Astrocyte (in vitro differentiated cells and primary cell): ENCODE results near the gene COL16A1. TPM values are rescaled to one million over a fixed set of nuclear protein-coding genes. Genes with fewer than 3 reads are reported as not detected.

Experiments used
- DNase-seq: peaks from one replicate; pipeline ENCODE4 v3.0.0-alpha.2; 2010; ENCODE audit warnings: low read depth
- FAIRE-seq: peaks from 2 replicates; lab custom pipeline; 2011; peaks lifted over from hg19 to GRCh38; lab: Jason Lieb, UNC
- H2AFZ ChIP-seq: 2 replicates; pipeline ENCODE4 v1.6.0; 2012; ENCODE audit warnings: low read depth, low read length, inconsistent platforms
- H3K27ac ChIP-seq: 2 replicates; pipeline ENCODE4 v1.5.1; 2011; ENCODE audit warnings: low read depth, low read length, inconsistent platforms
- H3K27me3 ChIP-seq: 2 replicates; pipeline ENCODE4 v1.6.0; 2011; ENCODE audit warnings: low read length, inconsistent platforms; ENCODE audit not compliant: insufficient read depth
- H3K36me3 ChIP-seq: 2 replicates; pipeline ENCODE4 v1.5.1; 2011; ENCODE audit warnings: low read length, inconsistent platforms; ENCODE audit not compliant: insufficient read depth
- H3K4me1 ChIP-seq: 2 replicates; pipeline ENCODE4 v1.5.1; 2011; ENCODE audit warnings: low read length, inconsistent platforms; ENCODE audit not compliant: insufficient read depth
- H3K4me2 ChIP-seq: 2 replicates; pipeline ENCODE4 v1.6.0; 2012; ENCODE audit warnings: low read length, inconsistent platforms
- H3K4me3 ChIP-seq: 2 replicates; pipeline ENCODE4 v1.5.1; 2011; ENCODE audit warnings: low read depth, mild to moderate bottlenecking, low read length, inconsistent platforms; ENCODE audit not compliant: insufficient read depth
- H3K79me2 ChIP-seq: 2 replicates; pipeline ENCODE4 v1.6.0; 2012; ENCODE audit warnings: mild to moderate bottlenecking, low read length, inconsistent platforms; ENCODE audit not compliant: insufficient read depth
- H3K9ac ChIP-seq: 2 replicates; pipeline ENCODE4 v1.6.0; 2012; ENCODE audit warnings: mild to moderate bottlenecking, low read length, inconsistent platforms
- H3K9me3 ChIP-seq: 2 replicates; pipeline ENCODE4 v1.5.1; 2012; ENCODE audit warnings: low read depth, mild to moderate bottlenecking, low read length, inconsistent platforms; ENCODE audit not compliant: insufficient read depth
- H4K20me1 ChIP-seq: 2 replicates; pipeline ENCODE4 v1.6.0; 2012; ENCODE audit warnings: low read length, inconsistent platforms; ENCODE audit not compliant: insufficient read depth
- H3K27ac Mint-ChIP-seq: one replicate; pipeline ENCODE4 v1.8.0; 2021; ENCODE audit warnings: mild to moderate bottlenecking, mixed read lengths; ENCODE audit not compliant: unreplicated experiment
- H3K27me3 Mint-ChIP-seq: one replicate; pipeline ENCODE4 v1.8.0; 2021; ENCODE audit warnings: low read depth, mixed read lengths; ENCODE audit not compliant: unreplicated experiment
- H3K36me3 Mint-ChIP-seq: one replicate; pipeline ENCODE4 v1.8.0; 2021; ENCODE audit warnings: low read depth, mixed read lengths; ENCODE audit not compliant: unreplicated experiment
- H3K4me1 Mint-ChIP-seq: one replicate; pipeline ENCODE4 v1.8.0; 2021; ENCODE audit warnings: low read depth, mixed read lengths; ENCODE audit not compliant: unreplicated experiment
- H3K4me3 Mint-ChIP-seq: one replicate; pipeline ENCODE4 v1.8.0; 2021; ENCODE audit warnings: mild to moderate bottlenecking, moderate library complexity, mixed read lengths; ENCODE audit not compliant: unreplicated experiment
- H3K9me3 Mint-ChIP-seq: one replicate; pipeline ENCODE4 v1.8.0; 2021; ENCODE audit warnings: mild to moderate bottlenecking, mixed read lengths; ENCODE audit not compliant: unreplicated experiment
- CTCF ChIP-seq: IDR thresholded peaks from 2 replicates; pipeline ENCODE4 v1.5.1; 2011; ENCODE audit warnings: low read depth, mild to moderate bottlenecking, inconsistent platforms, low read length, moderate library complexity; ENCODE audit not compliant: insufficient read depth
- EZH2 ChIP-seq: IDR thresholded peaks from 2 replicates; pipeline ENCODE4 v1.6.1; 2012; ENCODE audit warnings: mild to moderate bottlenecking, low read length, inconsistent platforms; ENCODE audit not compliant: insufficient read depth
- total RNA-seq: library from RNA; stranded (reverse); gene quantifications from 2 replicates; pipeline ENCODE4 v1.2.1, GENCODE V29; 2021

Gene COL16A1
- total RNA-seq, 1 donor from 2014 or later: 42.9 TPM

DNA sequence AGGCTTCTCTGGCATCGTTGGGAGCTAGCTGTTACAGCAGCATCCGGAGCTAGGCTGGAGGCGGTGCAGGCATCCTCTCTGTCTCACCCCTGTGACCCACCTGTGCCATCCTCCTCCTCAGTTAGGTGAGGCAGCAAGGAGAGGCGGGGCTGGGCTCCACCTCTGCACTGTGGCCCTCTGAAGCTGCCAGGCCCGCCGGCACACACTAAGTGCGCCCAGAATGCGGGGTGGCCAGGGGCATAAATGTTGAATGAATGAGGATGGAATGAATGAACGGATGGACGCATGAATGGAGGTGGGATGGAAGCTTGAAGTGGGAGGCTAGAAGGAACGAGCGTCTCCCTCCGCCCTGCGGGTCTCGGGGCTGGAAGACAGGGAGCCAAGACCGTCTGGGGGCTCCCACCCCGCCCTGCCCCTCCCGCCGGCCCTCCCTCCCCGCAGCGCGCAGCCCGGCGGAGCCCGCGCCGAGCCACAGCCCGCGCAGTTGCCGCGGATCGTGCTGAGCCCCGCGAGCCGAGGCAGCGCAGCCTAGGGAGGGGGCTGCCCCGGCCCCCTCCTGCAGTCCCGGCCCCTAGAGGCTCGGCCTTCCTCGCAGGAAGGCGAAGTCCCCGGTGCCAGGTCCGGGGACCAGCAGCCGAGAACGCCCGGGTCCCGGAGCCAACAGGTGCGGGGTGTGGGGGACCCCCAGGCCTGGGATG, 86.5 kb downstream of the COL16A1 start, which contains the start of gene HCRTR1:
Gene HCRTR1 (plus strand): TSS at position 472 of the 698 bp plus-strand sequence. CDS start 1,504 bp downstream, outside the sequence.
- Histone ChIP-seq H3K27me3 (peaks cover 7% of the 10 kb centered on the region), H4K20me1 (no peaks in the 10 kb centered on the region), H3K4me1 (peaks cover 4% of the 10 kb centered on the region), H3K27ac (no peak within 1 kb of the TSS), H3K4me3 (peak within 1 kb of the TSS; percentile 54), H3K9me3 (no peaks in the 10 kb centered on the region), H3K79me2 (no peaks in the 10 kb centered on the region), H3K9ac (peak within 1 kb of the TSS; percentile 59), H3K4me2 (peak within 1 kb of the TSS; percentile 93), H3K36me3 (no peaks in the 10 kb centered on the region), H2AFZ (peak within 1 kb of the TSS; percentile 56)
- Mint-ChIP-seq H3K4me3 (peak within 1 kb of the TSS; percentile 76), H3K36me3 (peaks cover 5% of the 10 kb centered on the region), H3K4me1 (peaks cover 10% of the 10 kb centered on the region), H3K27me3 (peaks cover 28% of the 10 kb centered on the region), H3K9me3 (no peaks in the 10 kb centered on the region), H3K27ac (no peak within 1 kb of the TSS)
- TF ChIP-seq EZH2 (peak; percentile 35), CTCF (no peak)
- DNase-seq (no peak), FAIRE-seq (no peak)

- Histone ChIP-seq H3K27ac (no peak overlapping the region), H4K20me1 (no peaks in the 10 kb centered on the region), H2AFZ (no peak overlapping the region), H3K27me3 (peaks cover 7% of the 10 kb centered on the region), H3K4me1 (peaks cover 4% of the 10 kb centered on the region), H3K9ac (no peak overlapping the region), H3K4me3 (no peak overlapping the region), H3K4me2 (no peak overlapping the region), H3K79me2 (no peaks in the 10 kb centered on the region), H3K9me3 (no peaks in the 10 kb centered on the region), H3K36me3 (no peaks in the 10 kb centered on the region)
- no peak overlapping the region for H3K27ac Mint-ChIP-seq
- DNase-seq (no peak), FAIRE-seq (no peak)
- peaks cover 10% of the 10 kb centered on the region for H3K4me1 Mint-ChIP-seq
- H3K36me3 Mint-ChIP-seq: peaks cover 2% of the 10 kb centered on the region
- peaks cover 30% of the 10 kb centered on the region for H3K27me3 Mint-ChIP-seq
- TF ChIP-seq CTCF (no peak), EZH2 (no peak)
- peaks cover 3% of the 10 kb centered on the region for H3K9me3 Mint-ChIP-seq
- H3K4me3 Mint-ChIP-seq: peak overlapping the region; percentile 23
Measured at GRCh38 chr1:31615939-31616338, 87.9 kb downstream of the COL16A1 start.

- H3K4me1 ChIP-seq: peaks cover 4% of the 10 kb centered on the region
- H3K4me2 ChIP-seq: no peak overlapping the region
- H3K27me3 ChIP-seq: peaks cover 7% of the 10 kb centered on the region
- no peak overlapping the region for H2AFZ ChIP-seq
- Mint-ChIP-seq H3K36me3 (peaks cover 2% of the 10 kb centered on the region), H3K9me3 (peaks cover 3% of the 10 kb centered on the region), H3K27me3 (peaks cover 29% of the 10 kb centered on the region), H3K4me3 (peak overlapping the region; percentile 23), H3K4me1 (peaks cover 10% of the 10 kb centered on the region), H3K27ac (no peak overlapping the region)
- TF ChIP-seq EZH2: no peak
- no peak for TF ChIP-seq CTCF
- H4K20me1 ChIP-seq: no peaks in the 10 kb centered on the region
- no peak overlapping the region for H3K27ac ChIP-seq
- no peak for FAIRE-seq
- H3K9ac ChIP-seq: no peak overlapping the region
- no peak overlapping the region for H3K4me3 ChIP-seq
- no peaks in the 10 kb centered on the region for H3K79me2 ChIP-seq
- peak; percentile 26 for DNase-seq
- H3K36me3 ChIP-seq: no peaks in the 10 kb centered on the region
- no peaks in the 10 kb centered on the region for H3K9me3 ChIP-seq
Measured at GRCh38 chr1:31615414-31615813, 88.4 kb downstream of the COL16A1 start.
